PFSK-1 (cell line): Measurements from ENCODE around the gene TRAM2.

Experiments used
- FOXP2 ChIP-seq: optimal IDR thresholded peaks from 2 replicates; pipeline ENCODE3; 2011; ENCODE audit warnings: borderline replicate concordance, control low read depth, inconsistent platforms; ENCODE audit not compliant: insufficient read depth; ENCODE audit errors: extremely low read length, extremely low read depth
- POLR2AphosphoS5 ChIP-seq: IDR thresholded peaks from 2 replicates; pipeline ENCODE4 v1.6.1; 2012; ENCODE audit warnings: low read depth, mild to moderate bottlenecking, control low read depth, low read length, moderate library complexity
- REST ChIP-seq, 2 experiments: IDR thresholded peaks; 2 replicates each; pipeline versions ENCODE4 v1.6.1 to v1.8.0; 2011 to 2012; ENCODE audit warnings: low read depth in 2 of 2, low read length in 2 of 2, control low read depth in 1 of 2, inconsistent platforms in 1 of 2, mild to moderate bottlenecking in 1 of 2, moderate library complexity in 1 of 2; ENCODE audit not compliant: insufficient read depth in 1 of 2
- SIN3A ChIP-seq: IDR thresholded peaks from 2 replicates; pipeline ENCODE4 v1.6.1; 2012; ENCODE audit warnings: mild to moderate bottlenecking, low read length, moderate library complexity, borderline replicate concordance; ENCODE audit not compliant: insufficient read depth
- TAF1 ChIP-seq: IDR thresholded peaks from 2 replicates; pipeline ENCODE4 v1.6.1; 2012; ENCODE audit warnings: low read length, control low read depth, borderline replicate concordance; ENCODE audit not compliant: insufficient read depth

TRAM2 gene

GRCh38 chr6:52516269-52516668 lies 60.6 kb downstream of the TRAM2 start:
- no peak for TF ChIP-seq SIN3A
- no peak for TF ChIP-seq FOXP2
- no peak for TF ChIP-seq TAF1
- peak in 1 of 2 experiments; percentile 73; a peak in 1 of 4 replicates for TF ChIP-seq REST (IDR thresholded peaks at IDR 0.05; ENCODE audit: insufficient read depth in 1 of 2, low read depth in 2 of 2, low read length in 2 of 2)
- TF ChIP-seq POLR2AphosphoS5: no peak

GRCh38 chr6:52515219-52515960 lies 61.5 kb downstream of the TRAM2 start:
- TF ChIP-seq TAF1 (no peak), FOXP2 (no peak), REST (IDR thresholded peaks at IDR 0.05; ENCODE audit: insufficient read depth in 1 of 2, low read depth in 2 of 2, low read length in 2 of 2) (no peak), POLR2AphosphoS5 (no peak), SIN3A (no peak)

- no peak for TF ChIP-seq TAF1
- no peak for TF ChIP-seq FOXP2
- TF ChIP-seq SIN3A: no peak
- no peak for TF ChIP-seq REST (IDR thresholded peaks at IDR 0.05; ENCODE audit: insufficient read depth in 1 of 2, low read depth in 2 of 2, low read length in 2 of 2)
These were observed 62.3 kb downstream of the TRAM2 start for GRCh38 chr6:52514514-52514913.

- no peak for TF ChIP-seq POLR2AphosphoS5
- TF ChIP-seq FOXP2: no peak
- TF ChIP-seq SIN3A: no peak
- TF ChIP-seq REST (IDR thresholded peaks at IDR 0.05; ENCODE audit: insufficient read depth in 1 of 2, low read depth in 2 of 2, low read length in 2 of 2): no peak
- no peak for TF ChIP-seq TAF1
These were observed 63.0 kb downstream of the TRAM2 start for GRCh38 chr6:52513896-52514295.

- no peak for TF ChIP-seq SIN3A
- no peak for TF ChIP-seq REST (IDR thresholded peaks at IDR 0.05; ENCODE audit: insufficient read depth in 1 of 2, low read depth in 2 of 2, low read length in 2 of 2)
- no peak for TF ChIP-seq TAF1
- no peak for TF ChIP-seq POLR2AphosphoS5
- TF ChIP-seq FOXP2: no peak
These were observed 63.4 kb downstream of the TRAM2 start for GRCh38 chr6:52513464-52513863.
